ENCODE data around the gene ZNF221.
A peak's percentile ranks its signal among the peaks of the same experiment; 100 is the strongest.

ZNF221 gene

GRCh38 chr19:43950834-43951645 lies at the start of gene ZNF221:
Gene ZNF221 (plus strand): TSS chr19:43951228. CDS start chr19:43962727, 11,499 bp downstream.
- H3F3A ChIP-seq (ENCODE audit: control insufficient read depth, insufficient read depth), result no peaks in the 10 kb centered on the region
- TF ChIP-seq EZH2phosphoT487 (IDR thresholded peaks at IDR 0.05; ENCODE audit: borderline replicate concordance, low read length) (no peak), CTCF (IDR thresholded peaks at IDR 0.05; ENCODE audit: low read depth, low read length, poor library complexity, severe bottlenecking) (no peak)
- H3K27me3 ChIP-seq (ENCODE audit: control insufficient read depth, low read length), result no peaks in the 10 kb centered on the region
- no peaks in the 10 kb centered on the region for H4K20me1 ChIP-seq (ENCODE audit: control insufficient read depth, insufficient read depth, low read depth, low read length)
- no peaks in the 10 kb centered on the region for H3K9me2 ChIP-seq (replicated peaks; ENCODE audit: control insufficient read depth, low read length)
- H3K4me2 ChIP-seq (ENCODE audit: low read length), result peak within 1 kb of the TSS; percentile 65
- H3K4me1 ChIP-seq (ENCODE audit: control insufficient read depth, low read length), result 0 out of 2 replicates have a peak, but pooled peaks cover 3% of the 10 kb centered on the region
- H3K4me3 ChIP-seq (ENCODE audit: low read length), result peak within 1 kb of the TSS; percentile 72
- H3K79me2 ChIP-seq (ENCODE audit: control insufficient read depth, low read length), result no peaks in the 10 kb centered on the region
- no peak within 1 kb of the TSS for H3K27ac ChIP-seq (ENCODE audit: low read depth, low read length)
- no peaks in the 10 kb centered on the region for H3K36me3 ChIP-seq (ENCODE audit: control insufficient read depth, low read length)
- peaks cover 33% of the 10 kb centered on the region; the same call in 1 of the 2 replicates for H3K9me3 ChIP-seq (ENCODE audit: control insufficient read depth, insufficient read depth, low read length)

GRCh38 chr19:43901395-43902390 lies 49.3 kb upstream of the ZNF221 start:
- peaks cover 8% of the 10 kb centered on the region for H3K4me1 ChIP-seq (ENCODE audit: control insufficient read depth, low read length)
- no peaks in the 10 kb centered on the region for H3K36me3 ChIP-seq (ENCODE audit: control insufficient read depth, low read length)
- H3K79me2 ChIP-seq (ENCODE audit: control insufficient read depth, low read length), result no peaks in the 10 kb centered on the region
- H3K9me3 ChIP-seq (ENCODE audit: control insufficient read depth, insufficient read depth, low read length), result peaks cover 24% of the 10 kb centered on the region; the same call in 1 of the 2 replicates
- no peak overlapping the region for H3K27ac ChIP-seq (ENCODE audit: low read depth, low read length)
- no peaks in the 10 kb centered on the region for H4K20me1 ChIP-seq (ENCODE audit: control insufficient read depth, insufficient read depth, low read depth, low read length)
- no peaks in the 10 kb centered on the region for H3K27me3 ChIP-seq (ENCODE audit: control insufficient read depth, low read length)
- no peak for TF ChIP-seq CTCF (IDR thresholded peaks at IDR 0.05; ENCODE audit: low read depth, low read length, poor library complexity, severe bottlenecking)
- no peaks in the 10 kb centered on the region for H3K9me2 ChIP-seq (replicated peaks; ENCODE audit: control insufficient read depth, low read length)
- no peaks in the 10 kb centered on the region for H3F3A ChIP-seq (ENCODE audit: control insufficient read depth, insufficient read depth)
- H3K4me2 ChIP-seq (ENCODE audit: low read length), result peak overlapping the region; percentile 82
- peak overlapping the region; percentile 77 for H3K4me3 ChIP-seq (ENCODE audit: low read length)

GRCh38 chr19:43902399-43902798 lies 48.6 kb upstream of the ZNF221 start:
- no peaks in the 10 kb centered on the region for H3K79me2 ChIP-seq (ENCODE audit: control insufficient read depth, low read length)
- H3K27me3 ChIP-seq (ENCODE audit: control insufficient read depth, low read length), result no peaks in the 10 kb centered on the region
- no peaks in the 10 kb centered on the region for H3K36me3 ChIP-seq (ENCODE audit: control insufficient read depth, low read length)
- H3K27ac ChIP-seq (ENCODE audit: low read depth, low read length), result no peak overlapping the region
- H3K9me2 ChIP-seq (replicated peaks; ENCODE audit: control insufficient read depth, low read length), result no peaks in the 10 kb centered on the region
- peak overlapping the region; percentile 77 for H3K4me3 ChIP-seq (ENCODE audit: low read length)
- peaks cover 8% of the 10 kb centered on the region for H3K4me1 ChIP-seq (ENCODE audit: control insufficient read depth, low read length)
- H3K9me3 ChIP-seq (ENCODE audit: control insufficient read depth, insufficient read depth, low read length), result peaks cover 24% of the 10 kb centered on the region; the same call in 1 of the 2 replicates
- no peaks in the 10 kb centered on the region for H4K20me1 ChIP-seq (ENCODE audit: control insufficient read depth, insufficient read depth, low read depth, low read length)
- no peaks in the 10 kb centered on the region for H3F3A ChIP-seq (ENCODE audit: control insufficient read depth, insufficient read depth)
- TF ChIP-seq CTCF (IDR thresholded peaks at IDR 0.05; ENCODE audit: low read depth, low read length, poor library complexity, severe bottlenecking), result no peak
- TF ChIP-seq EZH2phosphoT487 (IDR thresholded peaks at IDR 0.05; ENCODE audit: borderline replicate concordance, low read length), result no peak
- H3K4me2 ChIP-seq (ENCODE audit: low read length), result peak overlapping the region; percentile 82; the same call in 1 of the 2 replicates

Measured in DOHH2 (cell line).